Prostate gland (tissue), 2 donors: ENCODE results near the gene VPS50.

Experiments used
- POLR2A ChIP-seq: fragments of 450-650 bp; IDR thresholded peaks from one replicate; pipeline ENCODE4 v1.6.1; 2016; ENCODE audit warnings: antibody characterized with exemption, mild to moderate bottlenecking
- POLR2AphosphoS5 ChIP-seq: sonication (generic); formaldehyde crosslinking; IDR thresholded peaks from one replicate; pipeline ENCODE4 v1.6.1; 2017; ENCODE audit warnings: antibody characterized with exemption
- TF ChIP-seq, protein P1 (sequence below), 4 experiments: fragments of 200-600 bp in 2 of 4; fragments of 450-650 bp in 2 of 4; sonication (generic) in 2 of 4; IDR thresholded peaks; 1 replicate in 3 of 4; 2 replicates in 1 of 4; pipeline ENCODE4 v1.5.1; 2016 to 2019; ENCODE audit warnings: antibody characterized with exemption in 4 of 4, mild to moderate bottlenecking in 2 of 4, moderate library complexity in 2 of 4

DNA sequence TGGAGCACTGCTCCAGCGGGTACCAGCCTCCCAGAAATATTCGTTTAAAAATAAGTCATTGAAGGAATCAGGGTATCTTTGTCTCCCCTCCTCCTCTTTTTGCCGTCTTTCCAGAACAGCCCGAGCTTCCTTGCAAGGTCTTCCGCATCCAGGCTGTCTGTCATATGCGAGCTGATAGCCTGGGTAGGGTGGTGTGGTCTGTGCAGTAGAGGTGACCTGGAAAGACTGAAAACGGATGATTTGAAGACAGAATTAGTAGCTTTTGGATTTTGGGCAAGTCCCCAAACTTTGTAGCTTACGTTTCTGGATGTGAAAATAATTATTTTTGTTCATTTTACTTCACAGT lies 480 bp downstream of the VPS50 start:
- TF ChIP-seq POLR2A, result no peak
- no peak for TF ChIP-seq POLR2AphosphoS5
- TF ChIP-seq, protein P1, sequence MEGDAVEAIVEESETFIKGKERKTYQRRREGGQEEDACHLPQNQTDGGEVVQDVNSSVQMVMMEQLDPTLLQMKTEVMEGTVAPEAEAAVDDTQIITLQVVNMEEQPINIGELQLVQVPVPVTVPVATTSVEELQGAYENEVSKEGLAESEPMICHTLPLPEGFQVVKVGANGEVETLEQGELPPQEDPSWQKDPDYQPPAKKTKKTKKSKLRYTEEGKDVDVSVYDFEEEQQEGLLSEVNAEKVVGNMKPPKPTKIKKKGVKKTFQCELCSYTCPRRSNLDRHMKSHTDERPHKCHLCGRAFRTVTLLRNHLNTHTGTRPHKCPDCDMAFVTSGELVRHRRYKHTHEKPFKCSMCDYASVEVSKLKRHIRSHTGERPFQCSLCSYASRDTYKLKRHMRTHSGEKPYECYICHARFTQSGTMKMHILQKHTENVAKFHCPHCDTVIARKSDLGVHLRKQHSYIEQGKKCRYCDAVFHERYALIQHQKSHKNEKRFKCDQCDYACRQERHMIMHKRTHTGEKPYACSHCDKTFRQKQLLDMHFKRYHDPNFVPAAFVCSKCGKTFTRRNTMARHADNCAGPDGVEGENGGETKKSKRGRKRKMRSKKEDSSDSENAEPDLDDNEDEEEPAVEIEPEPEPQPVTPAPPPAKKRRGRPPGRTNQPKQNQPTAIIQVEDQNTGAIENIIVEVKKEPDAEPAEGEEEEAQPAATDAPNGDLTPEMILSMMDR (IDR thresholded peaks at IDR 0.05), result no peak
